ENCODE measurements around the gene LILRA1. TPM values are rescaled to one million over a fixed set of nuclear protein-coding genes. Genes with fewer than 3 reads are reported as not detected.
"Not testable (repeated sequence)": the region's sequence is repeated elsewhere in the genome, so short reads cannot be mapped to it uniquely, and the experiment has no call there.

LILRA1 gene
- total RNA-seq, 1 donor from 2014 or later = not detected

- not testable (repeated sequence) for DNase-seq (ENCODE audit: low read depth)
Observed at GRCh38 chr19:54624234-54624633, 30.8 kb downstream of the LILRA1 start.

DNA sequence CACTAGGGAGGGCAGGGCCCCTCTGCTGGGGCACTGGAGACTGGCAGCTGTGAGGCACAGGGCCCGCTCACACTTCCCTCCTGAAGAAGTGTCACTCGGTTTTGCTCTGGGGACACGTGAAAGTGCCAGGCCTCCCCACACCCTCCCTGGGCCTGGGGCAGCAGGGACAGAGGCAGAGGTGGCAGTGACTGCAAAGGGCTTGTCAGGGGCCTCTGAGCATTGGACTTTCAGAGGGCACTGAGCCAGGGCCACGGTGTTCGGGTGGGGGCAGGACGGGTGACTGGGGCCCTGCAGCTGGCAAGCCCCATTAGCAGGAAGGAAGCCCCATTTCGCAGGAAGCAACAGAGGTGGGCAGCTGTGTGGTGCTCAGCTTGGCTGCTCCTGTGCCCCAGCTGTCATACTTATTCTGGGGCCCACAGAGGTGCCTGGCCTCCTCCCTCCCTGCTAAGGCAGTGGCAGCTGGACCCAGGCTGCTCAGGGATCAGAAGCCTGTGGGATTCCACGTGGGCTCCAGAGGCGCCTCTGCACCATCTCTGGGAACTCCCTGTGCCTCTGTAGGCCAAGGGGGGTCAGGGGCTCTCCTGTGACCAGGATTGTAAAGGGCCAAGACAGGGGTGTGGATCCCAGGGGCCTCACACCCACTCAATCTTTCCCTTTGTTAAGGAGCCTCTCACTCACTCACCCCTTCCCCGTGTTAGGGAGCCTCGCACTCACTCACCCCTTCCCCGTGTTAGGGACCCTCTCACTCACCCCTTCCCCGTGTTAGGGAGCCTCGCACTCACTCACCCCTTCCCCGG lies 31.7 kb downstream of the LILRA1 start:
- DNase-seq (ENCODE audit: low read depth) = not testable (repeated sequence)

GRCh38 chr19:54626757-54627156 lies 33.3 kb downstream of the LILRA1 start:
- DNase-seq (ENCODE audit: low read depth) = no peak

DNA sequence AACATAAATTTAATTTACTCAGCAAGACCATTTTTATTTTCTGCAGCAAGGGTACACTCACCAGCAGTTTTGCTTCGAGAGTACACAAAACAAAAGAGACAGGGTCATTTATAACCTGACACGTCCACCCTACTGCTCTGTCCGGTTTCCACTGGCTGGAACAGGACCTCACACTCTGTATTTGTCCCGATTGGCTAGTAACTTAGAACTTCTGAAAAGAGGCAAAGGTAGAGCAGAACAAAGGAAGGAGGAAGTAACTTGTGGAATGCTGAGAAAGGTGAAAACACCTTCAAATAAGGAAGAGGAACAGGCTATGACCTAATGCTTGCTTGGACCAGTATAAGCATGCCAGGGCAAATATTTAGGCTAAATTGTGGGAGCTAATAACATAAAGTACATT lies 34.5 kb downstream of the LILRA1 start:
- DNase-seq (ENCODE audit: low read depth) = not testable (repeated sequence)

- not testable (repeated sequence) for DNase-seq (ENCODE audit: low read depth)
Observed at GRCh38 chr19:54630262-54630661, 36.8 kb downstream of the LILRA1 start, which contains the start of gene LILRB1. Gene LILRB1 (plus strand): TSS chr19:54630484. CDS start chr19:54631074, 590 bp downstream.

DNA sequence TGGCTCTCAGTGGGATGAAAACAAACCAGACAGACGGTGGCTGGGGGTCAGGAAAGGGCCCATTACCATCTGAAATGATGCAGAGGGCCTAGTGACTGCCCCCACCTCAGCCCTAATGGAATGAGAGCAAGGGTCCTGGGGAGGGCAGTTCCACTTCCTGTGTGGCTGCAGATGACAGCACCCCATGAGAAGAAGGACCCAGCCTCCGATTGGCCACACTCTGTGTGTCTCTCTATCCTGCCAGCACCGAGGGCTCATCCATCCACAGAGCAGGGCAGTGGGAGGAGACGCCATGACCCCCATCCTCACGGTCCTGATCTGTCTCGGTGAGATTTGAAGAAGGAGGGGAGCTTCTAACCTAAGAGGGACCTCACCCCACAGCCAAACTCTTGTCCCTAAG lies 37.4 kb downstream of the LILRA1 start:
- no peak for DNase-seq (ENCODE audit: low read depth)

GRCh38 chr19:54631489-54632337 lies 38.3 kb downstream of the LILRA1 start:
- not testable (repeated sequence) for DNase-seq (ENCODE audit: low read depth)

- not testable (repeated sequence) for DNase-seq (ENCODE audit: low read depth)
Observed at GRCh38 chr19:54632517-54632916, 39.1 kb downstream of the LILRA1 start.

- no peak for DNase-seq (ENCODE audit: low read depth)
Observed at GRCh38 chr19:54633401-54633800, 40.0 kb downstream of the LILRA1 start.

- DNase-seq (ENCODE audit: low read depth) = not testable (repeated sequence)
Observed at GRCh38 chr19:54636081-54636480, 42.6 kb downstream of the LILRA1 start.

DNA sequence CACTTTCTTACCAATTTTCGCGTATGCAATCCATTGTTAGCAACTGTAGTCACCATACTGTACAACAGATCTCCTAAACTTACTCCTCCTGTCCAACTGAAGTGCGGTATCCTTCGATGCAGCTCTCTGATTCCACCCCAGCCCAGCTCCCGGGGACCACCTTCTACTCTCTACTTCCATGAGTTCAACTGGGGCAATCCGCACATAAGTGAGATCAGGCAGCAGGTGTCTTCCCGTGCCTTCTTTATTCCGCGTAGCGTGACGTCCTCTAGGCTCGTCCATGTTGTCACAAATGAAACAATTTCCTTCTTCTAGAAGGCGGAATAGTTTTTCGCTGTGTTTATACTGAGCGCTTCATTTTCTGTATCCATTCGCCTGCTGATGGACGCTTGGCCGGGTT lies 45.3 kb downstream of the LILRA1 start:
- no peak for DNase-seq (ENCODE audit: low read depth)

DNA sequence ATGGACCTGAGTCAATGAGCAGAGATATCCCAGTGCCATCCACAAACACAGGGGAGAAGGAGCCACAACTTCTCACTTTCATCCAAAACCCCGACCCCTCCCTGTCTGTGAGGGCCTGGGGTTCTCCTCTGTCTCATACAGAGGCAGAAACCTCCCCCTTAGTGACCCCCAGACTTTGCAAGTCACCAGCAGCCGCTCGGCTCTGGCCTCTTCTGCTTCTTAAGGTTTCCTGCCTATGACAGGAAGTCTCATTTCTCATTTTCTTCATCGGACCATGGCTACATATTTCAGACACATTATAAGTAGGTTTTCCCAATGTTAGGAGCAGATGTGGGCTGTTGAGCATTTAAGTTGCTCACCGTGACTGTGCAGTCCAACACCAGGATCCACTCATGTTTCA lies 49.5 kb downstream of the LILRA1 start:
- DNase-seq (ENCODE audit: low read depth) = not testable (repeated sequence)

GRCh38 chr19:54643583-54643982 lies 50.2 kb downstream of the LILRA1 start:
- not testable (repeated sequence) for DNase-seq (ENCODE audit: low read depth)

- DNase-seq (ENCODE audit: low read depth) = no peak
Observed at GRCh38 chr19:54644056-54644455, 50.6 kb downstream of the LILRA1 start.

DNA sequence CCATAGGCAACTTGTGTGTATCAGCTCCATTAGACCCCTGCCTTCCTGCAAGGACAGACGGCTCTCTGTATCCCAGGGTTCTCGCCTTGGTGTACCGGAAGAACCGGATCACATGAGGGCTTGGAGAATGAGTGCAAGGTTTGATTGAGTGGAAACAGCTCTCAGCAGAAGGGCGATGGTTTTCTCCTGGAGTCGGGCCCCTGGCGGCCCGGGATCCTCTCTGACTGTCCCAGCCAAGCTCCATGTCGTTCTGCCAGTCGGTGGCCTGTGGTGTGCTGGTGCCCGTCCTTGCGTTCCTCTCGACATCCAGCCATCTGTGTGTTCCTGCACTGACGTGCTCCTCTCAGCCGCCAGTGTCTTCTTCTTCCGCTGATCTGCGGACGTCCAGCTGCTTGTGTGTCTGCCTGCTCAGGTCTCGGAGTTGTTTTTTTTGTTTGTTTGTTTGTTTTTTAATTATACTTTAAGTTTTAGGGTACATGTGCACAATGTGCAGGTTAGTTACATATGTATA lies 53.0 kb downstream of the LILRA1 start:
- no peak for DNase-seq (ENCODE audit: low read depth)

DNA sequence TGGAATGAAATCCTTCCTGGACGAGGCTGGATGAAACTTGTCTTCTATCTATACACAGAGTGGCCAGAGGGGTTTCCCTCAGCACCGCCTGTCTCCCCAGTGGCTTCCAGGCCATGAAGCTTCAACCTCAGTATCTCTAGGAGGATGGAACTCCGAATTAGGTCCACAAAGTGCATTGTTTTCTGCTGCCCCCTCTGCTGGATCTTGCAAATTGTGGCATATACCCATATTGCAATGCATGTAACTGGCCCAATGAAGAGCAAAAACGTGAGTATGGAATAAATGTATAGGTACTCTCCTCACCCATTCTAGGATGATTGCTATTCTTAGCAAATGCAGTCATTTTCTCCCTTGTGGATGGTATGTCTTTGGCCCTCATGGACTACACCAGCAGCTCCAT lies 54.7 kb downstream of the LILRA1 start:
- DNase-seq (ENCODE audit: low read depth) = no peak

DNA sequence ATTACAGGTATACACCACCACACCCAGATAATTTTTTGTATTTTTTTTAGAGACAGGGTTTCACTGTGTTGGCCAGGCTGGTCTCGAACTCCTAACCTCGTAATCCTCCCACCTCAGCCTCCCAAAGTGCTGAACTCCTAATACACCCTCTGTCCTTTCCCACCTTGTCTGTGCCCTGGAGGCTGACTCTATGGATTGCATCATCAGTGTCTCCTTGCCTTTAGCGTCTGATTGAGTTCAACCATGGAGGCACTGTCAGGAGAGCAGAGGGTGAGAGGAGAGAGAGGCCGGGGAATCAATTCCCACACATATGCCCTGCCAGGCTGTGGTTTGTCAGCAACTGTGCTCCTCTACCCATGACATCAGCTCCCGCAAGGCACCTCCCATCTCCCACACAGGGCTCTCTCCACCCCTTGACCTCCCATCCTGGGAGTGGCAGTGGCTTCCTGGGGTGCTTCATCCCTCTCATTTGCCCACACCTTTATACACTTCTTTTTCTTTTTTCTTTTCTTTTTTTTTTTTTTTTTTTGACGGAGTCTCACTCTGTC lies 56.8 kb downstream of the LILRA1 start:
- no peak for DNase-seq (ENCODE audit: low read depth)

All from myocyte (in vitro differentiated cells).